Body of pancreas (tissue), 4 donors: ENCODE measurements around the gene SERPINB6. TPM values are rescaled to one million over a fixed set of nuclear protein-coding genes. Genes with fewer than 3 reads are reported as not detected.

Experiments
- ATAC-seq: fragments of 150-250 bp; one replicate; pipeline ENCODE4 v1.9.1; 2016
- DNase-seq, 4 donors: peaks; one replicate each; pipeline ENCODE4 v3.0.0-alpha.2; 2019
- H3K27ac ChIP-seq, 4 donors: fragments of 200-600 bp; sonication (generic); 1 replicate in 3 of 4; 2 replicates in 1 of 4; pipeline versions ENCODE4 v1.5.1 to v1.6.1; 2016 to 2019; ENCODE audit warnings: mild to moderate bottlenecking in 1 of 4, mixed read lengths in 1 of 4, moderate library complexity in 1 of 4
- H3K27me3 ChIP-seq, 2 donors: fragments of 200-600 bp; sonication (generic); one replicate each; pipeline ENCODE4 v1.6.0; 2016; ENCODE audit warnings: mild to moderate bottlenecking in 1 of 2
- H3K36me3 ChIP-seq, 2 donors: fragments of 200-600 bp; sonication (generic); replicated peaks in 1 of 2; 2 replicates each; pipeline ENCODE4 v1.5.1; 2016; ENCODE audit warnings: low read depth in 2 of 2; ENCODE audit not compliant: insufficient read depth in 1 of 2
- H3K4me1 ChIP-seq: fragments of 200-600 bp; sonication (generic); one replicate; pipeline ENCODE4 v1.6.0; 2016
- H3K4me3 ChIP-seq, 2 donors: fragments of 200-600 bp; sonication (generic); 1 replicate in 1 of 2; 2 replicates in 1 of 2; pipeline ENCODE4 v1.5.1; 2016 to 2019
- H3K9me3 ChIP-seq, 3 donors: fragments of 200-600 bp; sonication (generic); 1 replicate in 2 of 3; 2 replicates in 1 of 3; pipeline ENCODE4 v1.5.1; 2016
- CTCF ChIP-seq, 7 experiments: fragments of 450-650 bp in 4 of 7; fragments of 200-600 bp in 3 of 7; sonication (generic) in 3 of 7; IDR thresholded peaks; one replicate each; pipeline ENCODE4 v1.5.1; 2016 to 2019; ENCODE audit warnings: antibody characterized with exemption in 7 of 7
- POLR2A ChIP-seq, 3 donors: fragments of 450-650 bp; IDR thresholded peaks; one replicate each; pipeline ENCODE4 v1.6.1; 2016; ENCODE audit warnings: antibody characterized with exemption in 3 of 3, mild to moderate bottlenecking in 2 of 3
- WGBS, 2 donors: methylation state at CpG; one replicate each; pipeline ENCODE4 v1.1.5; 2017; 5-methylcytosine and 5-hydroxymethylcytosine counted together
- intact Hi-C: fragments of 100-400 bp; cut with DNase I; formaldehyde crosslinking; loops from one replicate; pipeline ENCODE4 v1.15.1; 2023
- total RNA-seq, 2 donors: library from RNA; depleted of rRNA; stranded (reverse); fragments of >200 nt; gene quantifications; one replicate each; pipeline ENCODE4 v1.1.0, GENCODE V29; 2016

SERPINB6 gene
- total RNA-seq, 2 donors from 2014 or later: 113 to 147 TPM

GRCh38 chr6:2917801-2918445 is 53.4 kb downstream of the SERPINB6 start:
- intact Hi-C loops: loop anchor here (10.0 kb wide), 1 partner anchor 53 kb away; no protein-coding TSS in a partner anchor
- no peaks in the 10 kb centered on the region for H3K36me3 ChIP-seq
- no peak for DNase-seq
- H3K4me1 ChIP-seq: no peaks in the 10 kb centered on the region
- H3K27me3 ChIP-seq: no peaks in the 10 kb centered on the region
- no peak overlapping the region for H3K4me3 ChIP-seq
- 74 to 75% methylated on average over 14 of the region's 14 CpGs for WGBS, 2 donors
- TF ChIP-seq POLR2A (IDR thresholded peaks at IDR 0.05) (no peak), CTCF (IDR thresholded peaks at IDR 0.05) (no peak)
- no peaks in the 10 kb centered on the region for H3K9me3 ChIP-seq
- no peak for ATAC-seq
- H3K27ac ChIP-seq: no peak overlapping the region

- WGBS, 2 donors: 58 to 91% methylated on average over 4 of the region's 4 CpGs
- Histone ChIP-seq H3K27me3 (no peaks in the 10 kb centered on the region), H3K4me3 (no peak overlapping the region), H3K27ac (no peak overlapping the region), H3K36me3 (no peaks in the 10 kb centered on the region), H3K9me3 (no peaks in the 10 kb centered on the region), H3K4me1 (no peaks in the 10 kb centered on the region)
- DNase-seq: no peak
- TF ChIP-seq POLR2A (IDR thresholded peaks at IDR 0.05) (no peak), CTCF (IDR thresholded peaks at IDR 0.05) (no peak)
- no peak for ATAC-seq
- intact Hi-C loops: loop anchor here (10.0 kb wide), 1 partner anchor 52 kb away; no protein-coding TSS in a partner anchor
Measured at GRCh38 chr6:2917065-2917464, 54.3 kb downstream of the SERPINB6 start.

- no peaks in the 10 kb centered on the region for H3K9me3 ChIP-seq
Measured at GRCh38 chr6:2916158-2916925, 55.0 kb downstream of the SERPINB6 start.

GRCh38 chr6:2915150-2915549 is 56.2 kb downstream of the SERPINB6 start:
- WGBS, 2 donors: 76 to 80% methylated on average over 3 of the region's 3 CpGs
- TF ChIP-seq CTCF (IDR thresholded peaks at IDR 0.05) (no peak), POLR2A (IDR thresholded peaks at IDR 0.05) (no peak)
- no peak for DNase-seq
- Histone ChIP-seq H3K36me3 (no peaks in the 10 kb centered on the region), H3K27ac (no peak overlapping the region), H3K4me1 (no peaks in the 10 kb centered on the region), H3K4me3 (no peak overlapping the region), H3K27me3 (no peaks in the 10 kb centered on the region), H3K9me3 (no peaks in the 10 kb centered on the region)
- no peak for ATAC-seq
- intact Hi-C loops: loop anchor here (10.0 kb wide), 1 partner anchor 50 kb away; no protein-coding TSS in a partner anchor

More at GRCh38 chr6:2916158-2916925, 55.0 kb downstream of the SERPINB6 start:
- Histone ChIP-seq H3K27me3 (no peaks in the 10 kb centered on the region), H3K4me1 (no peaks in the 10 kb centered on the region), H3K36me3 (no peaks in the 10 kb centered on the region), H3K27ac (no peak overlapping the region), H3K4me3 (no peak overlapping the region)
- no peak for DNase-seq
- ATAC-seq: no peak
- WGBS, 2 donors: 74 to 77% methylated on average over 3 of the region's 3 CpGs
- intact Hi-C loops: loop anchor here (10.0 kb wide), 1 partner anchor 52 kb away; no protein-coding TSS in a partner anchor
- TF ChIP-seq CTCF (IDR thresholded peaks at IDR 0.05) (no peak), POLR2A (IDR thresholded peaks at IDR 0.05) (no peak)
